Urothelium cell line (cell line): ENCODE measurements around the gene FCGR3A.
"Not testable (repeated sequence)": the region's sequence is repeated elsewhere in the genome, so short reads cannot be mapped to it uniquely, and the experiment has no call there.

ENCODE experiments used
- DNase-seq: peaks from one replicate; pipeline ENCODE4 v3.0.0; 2011; ENCODE audit warnings: low spot score, mixed read lengths
- FAIRE-seq: peaks from 2 replicates; lab custom pipeline; 2011; peaks lifted over from hg19 to GRCh38; lab: Jason Lieb, UNC

Gene FCGR3A

GRCh38 chr1:161549652-161550051 lies at the start of gene FCGR3A:
Gene FCGR3A (minus strand): TSS chr1:161549818. CDS start chr1:161549736, 82 bp downstream.
- FAIRE-seq, result no peak
- DNase-seq, result no peak

GRCh38 chr1:161597077-161597476 lies 47.5 kb upstream of the FCGR3A start:
- FAIRE-seq, DNase-seq: not testable (repeated sequence)

DNA sequence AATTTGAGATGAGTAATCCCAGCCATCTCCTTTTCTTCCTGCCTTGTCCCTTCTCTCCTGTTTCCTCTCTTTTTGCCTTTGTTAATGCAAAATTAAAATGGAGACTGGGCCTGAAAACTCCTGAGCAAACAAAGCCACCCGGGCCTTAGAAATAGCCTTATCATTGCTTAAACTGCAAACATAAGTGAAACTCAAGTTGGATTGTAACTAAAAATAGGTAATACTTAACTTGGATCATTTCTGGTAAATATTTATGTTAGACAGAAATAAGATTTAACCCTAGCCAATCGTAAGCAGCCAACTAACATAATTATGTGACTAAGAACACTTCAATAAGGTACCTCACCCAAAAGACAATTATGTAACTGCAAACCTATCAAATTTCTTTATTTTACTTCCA lies 46.0 kb upstream of the FCGR3A start:
- DNase-seq, FAIRE-seq: not testable (repeated sequence)

- not testable (repeated sequence) for FAIRE-seq, DNase-seq
These were observed 45.6 kb upstream of the FCGR3A start for GRCh38 chr1:161595173-161595572.

GRCh38 chr1:161594269-161594984 lies 44.8 kb upstream of the FCGR3A start:
- FAIRE-seq, DNase-seq: not testable (repeated sequence)

GRCh38 chr1:161593092-161593755 lies 43.6 kb upstream of the FCGR3A start:
- not testable (repeated sequence) for FAIRE-seq, DNase-seq

- FAIRE-seq, result not testable (repeated sequence)
These were observed 43.0 kb upstream of the FCGR3A start for GRCh38 chr1:161592586-161592985.

DNA sequence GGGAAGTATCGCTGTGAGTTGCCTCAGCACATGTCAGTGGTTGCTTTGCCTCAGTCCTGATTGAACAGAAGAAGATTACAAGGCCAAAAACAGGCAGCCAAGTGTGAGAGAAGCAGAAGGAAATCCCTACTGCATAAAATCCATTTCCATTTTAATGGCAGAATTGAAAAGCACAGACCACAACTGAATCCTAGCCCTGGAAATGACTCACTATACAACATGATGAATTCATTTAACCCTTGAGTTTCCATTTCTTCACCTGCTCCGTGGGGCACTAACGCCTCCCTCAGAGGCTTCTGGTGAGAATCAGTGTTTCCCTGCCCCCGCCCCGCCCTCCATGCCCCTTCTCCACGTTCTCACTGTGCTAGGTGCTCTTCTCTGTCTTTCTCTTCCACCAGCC lies 40.3 kb upstream of the FCGR3A start:
- not testable (repeated sequence) for DNase-seq, FAIRE-seq

More at GRCh38 chr1:161592586-161592985, 43.0 kb upstream of the FCGR3A start:
- DNase-seq, result not testable (repeated sequence)

DNA sequence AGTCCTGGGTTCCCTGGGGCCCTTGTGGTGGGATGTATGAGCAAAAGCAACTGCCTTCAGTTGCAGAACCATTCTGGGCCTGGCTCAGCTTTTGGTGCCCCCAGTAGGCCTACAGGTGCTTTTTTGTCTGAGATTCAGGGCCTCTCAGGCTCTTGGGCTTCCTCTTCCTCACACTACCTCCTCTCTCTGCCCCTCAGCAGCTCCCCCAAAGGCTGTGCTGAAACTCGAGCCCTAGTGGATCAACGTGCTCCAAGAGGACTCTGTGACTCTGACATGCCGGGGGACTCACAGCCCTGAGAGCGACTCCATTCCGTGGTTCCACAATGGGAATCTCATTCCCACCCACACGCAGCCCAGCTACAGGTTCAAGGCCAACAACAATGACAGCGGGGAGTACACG lies 39.7 kb upstream of the FCGR3A start:
- FAIRE-seq, DNase-seq: not testable (repeated sequence)

DNA sequence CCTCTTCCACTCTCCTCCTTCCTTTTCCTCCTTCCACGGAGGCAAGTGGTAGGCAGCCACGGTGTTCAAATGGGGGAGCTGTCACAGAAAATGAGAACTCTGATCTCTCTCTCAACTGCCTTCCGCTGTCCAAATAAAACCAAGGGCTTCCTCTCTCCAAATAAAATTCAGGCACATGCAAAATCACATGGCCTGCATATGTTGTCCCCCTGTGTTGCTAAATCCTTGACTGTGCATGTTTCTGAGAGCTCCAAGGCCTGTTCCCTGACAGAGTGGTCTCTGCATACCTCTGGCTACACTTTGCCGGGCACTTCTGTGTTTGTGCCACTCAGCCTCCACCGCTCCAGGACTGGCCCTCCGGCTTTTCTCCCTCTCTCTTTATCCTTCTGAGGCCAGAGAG lies 39.0 kb upstream of the FCGR3A start:
- DNase-seq, FAIRE-seq: not testable (repeated sequence)

DNA sequence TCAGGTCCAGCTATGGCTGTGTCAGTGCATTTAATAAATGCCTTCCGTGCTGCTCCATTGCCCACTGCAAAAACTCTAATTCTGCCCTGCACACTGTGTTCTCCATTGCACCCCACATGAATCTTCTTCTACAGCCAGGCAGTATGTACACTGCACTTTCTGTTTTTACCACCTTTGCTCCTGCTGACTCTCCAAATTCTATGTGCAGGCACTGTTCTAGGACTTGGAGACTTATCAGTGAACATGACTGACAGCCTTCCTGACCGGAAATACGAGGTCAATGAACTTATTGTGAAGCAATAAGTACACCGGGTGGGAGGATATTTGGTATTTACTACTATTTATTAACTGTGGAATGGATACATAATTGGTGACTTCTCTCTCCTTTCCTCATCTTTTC lies 33.3 kb upstream of the FCGR3A start:
- DNase-seq, FAIRE-seq: not testable (repeated sequence)

GRCh38 chr1:161580879-161581537 lies 31.4 kb upstream of the FCGR3A start:
- FAIRE-seq, DNase-seq: not testable (repeated sequence)

- not testable (repeated sequence) for FAIRE-seq
These were observed 30.4 kb upstream of the FCGR3A start for GRCh38 chr1:161579856-161580507.

DNA sequence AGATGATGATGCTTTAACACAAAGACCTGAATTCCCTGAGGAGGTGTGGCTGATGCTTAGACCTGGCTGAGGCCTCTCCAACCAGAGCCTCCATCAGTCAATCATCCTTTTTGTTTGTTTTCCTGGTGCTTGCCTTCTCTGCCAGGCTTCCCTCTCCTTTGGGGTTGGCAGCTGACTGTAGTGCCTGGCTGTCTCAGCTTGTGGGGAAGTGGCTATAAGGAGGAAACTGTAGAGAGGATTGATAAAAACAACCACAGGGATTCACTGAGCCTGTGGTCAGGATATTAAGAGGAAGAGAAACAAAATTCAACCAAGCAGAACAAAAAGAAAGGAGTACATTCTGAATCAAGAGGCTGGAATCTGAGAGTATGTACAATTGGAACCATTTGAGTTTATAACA lies 27.1 kb upstream of the FCGR3A start:
- DNase-seq, FAIRE-seq: not testable (repeated sequence)

More at GRCh38 chr1:161579856-161580507, 30.4 kb upstream of the FCGR3A start:
- DNase-seq, result not testable (repeated sequence)

- DNase-seq, FAIRE-seq: not testable (repeated sequence)
These were observed 22.1 kb upstream of the FCGR3A start for GRCh38 chr1:161571703-161572102.

GRCh38 chr1:161566602-161566960 lies 17.0 kb upstream of the FCGR3A start:
- DNase-seq, FAIRE-seq: not testable (repeated sequence)

DNA sequence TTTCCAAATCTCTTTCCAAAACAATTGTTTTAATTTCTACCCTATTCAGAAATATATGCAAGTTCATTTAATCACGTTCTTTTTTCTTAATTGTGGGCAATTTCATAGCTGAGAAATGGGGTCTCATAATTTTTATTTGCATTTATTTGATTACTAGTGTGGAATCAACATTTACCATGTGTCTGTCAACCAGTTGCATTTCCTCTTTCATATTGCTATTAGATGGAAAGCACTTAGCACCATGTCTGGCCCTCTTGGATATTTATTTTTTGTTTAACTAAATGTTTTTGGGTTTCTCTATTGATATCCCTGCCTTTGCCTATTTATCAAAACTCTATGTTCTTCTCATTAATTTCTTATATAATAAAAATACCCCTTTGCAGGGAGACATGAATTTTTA lies 13.9 kb upstream of the FCGR3A start:
- not testable (repeated sequence) for DNase-seq

DNA sequence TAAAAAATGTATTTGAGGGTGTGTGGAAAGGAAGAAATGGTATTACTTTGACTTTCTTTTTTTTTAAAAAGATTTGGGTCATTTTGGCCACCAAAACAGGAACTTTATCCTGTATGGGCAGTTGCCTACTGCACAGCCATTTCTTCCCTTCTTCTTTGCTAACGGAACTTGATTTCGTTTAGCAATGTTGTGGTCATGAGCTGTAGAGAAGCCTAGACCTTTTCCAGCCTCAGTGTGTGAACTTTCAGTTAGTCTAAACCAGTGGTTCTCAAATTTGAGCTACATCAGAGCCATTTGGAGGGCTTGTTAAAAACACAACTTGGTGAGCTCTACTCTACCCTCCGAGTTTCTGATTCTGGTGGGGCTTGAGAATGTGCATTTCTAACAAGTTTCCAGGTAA lies 12.8 kb upstream of the FCGR3A start:
- FAIRE-seq, DNase-seq: not testable (repeated sequence)

More for the DNA sequence above, 13.9 kb upstream of the FCGR3A start:
- not testable (repeated sequence) for FAIRE-seq

GRCh38 chr1:161560960-161561715 lies 11.5 kb upstream of the FCGR3A start:
- not testable (repeated sequence) for FAIRE-seq, DNase-seq
